ENCODE measurements around the gene RHOD.

Gene RHOD

GRCh38 chr11:67044496-67044895, 12.2 kb upstream of the RHOD start:
- no peak overlapping the region for H2BK12ac ChIP-seq (ENCODE audit: low read length)
- no peak overlapping the region for H2BK5ac ChIP-seq (ENCODE audit: low read length)
- peak overlapping the region; percentile 34 for H2AFZ ChIP-seq (ENCODE audit: low read length)
- no peak overlapping the region for H3K4me3 ChIP-seq (ENCODE audit: low read length in 2 of 2)
- H3K23ac ChIP-seq (ENCODE audit: low read depth, low read length, poor library complexity): peak overlapping the region; percentile 43
- H3K14ac ChIP-seq (ENCODE audit: low read length): peak overlapping the region; percentile 38
- H2BK120ac ChIP-seq (ENCODE audit: low read depth, low read length): peak overlapping the region; percentile 81
- no CpG with 5 or more reads among the region's 14 CpGs for WGBS, 2 donors (ENCODE audit: extremely low coverage in 2 of 2, insufficient read length in 2 of 2, insufficient replicate concordance in 1 of 2)
- peaks cover 2% of the 10 kb centered on the region for H3K79me1 ChIP-seq (ENCODE audit: low read depth, low read length)
- peak overlapping the region; percentile 57 for H3K18ac ChIP-seq (ENCODE audit: low read length)
- no peak overlapping the region for H3K4me2 ChIP-seq (ENCODE audit: insufficient read depth, low read length, poor library complexity, severe bottlenecking)
- H4K91ac ChIP-seq (ENCODE audit: low read depth, low read length, poor library complexity): no peak overlapping the region
- no peaks in the 10 kb centered on the region for H3K9me3 ChIP-seq (replicated peaks in 1 of 2; ENCODE audit: control insufficient read depth in 2 of 2, insufficient read depth in 1 of 2, low read depth in 1 of 2, low read length in 2 of 2)
- no peak for DNase-seq (ENCODE audit: low spot score)
- no peak overlapping the region for H3K9ac ChIP-seq (ENCODE audit: low read depth, low read length, poor library complexity)
- H3K4me1 ChIP-seq (ENCODE audit: control insufficient read depth in 2 of 2, insufficient read depth in 1 of 2, low read depth in 1 of 2, low read length in 2 of 2): peaks cover 0 to 10% of the 10 kb centered on the region in 2 donors
- no peak overlapping the region for H3K4ac ChIP-seq (ENCODE audit: low read length)
- H3K27ac ChIP-seq (replicated peaks; ENCODE audit: low read length): no peak overlapping the region
- peaks cover 0 to 19% (median 0%) of the 10 kb centered on the region in 3 experiments for H3K27me3 ChIP-seq (ENCODE audit: control insufficient read depth in 3 of 3, insufficient read depth in 3 of 3, low read depth in 1 of 3, low read length in 3 of 3)
- no peaks in the 10 kb centered on the region for H3K36me3 ChIP-seq (replicated peaks in 1 of 2; ENCODE audit: control insufficient read depth in 2 of 2, insufficient read depth in 2 of 2, low read length in 2 of 2)
- no peak overlapping the region for H2BK15ac ChIP-seq (ENCODE audit: low read length)
- no peak overlapping the region for H4K8ac ChIP-seq (ENCODE audit: low read depth, low read length)
- peak overlapping the region; percentile 83 for H2AK5ac ChIP-seq (ENCODE audit: low read depth, low read length)

DNA sequence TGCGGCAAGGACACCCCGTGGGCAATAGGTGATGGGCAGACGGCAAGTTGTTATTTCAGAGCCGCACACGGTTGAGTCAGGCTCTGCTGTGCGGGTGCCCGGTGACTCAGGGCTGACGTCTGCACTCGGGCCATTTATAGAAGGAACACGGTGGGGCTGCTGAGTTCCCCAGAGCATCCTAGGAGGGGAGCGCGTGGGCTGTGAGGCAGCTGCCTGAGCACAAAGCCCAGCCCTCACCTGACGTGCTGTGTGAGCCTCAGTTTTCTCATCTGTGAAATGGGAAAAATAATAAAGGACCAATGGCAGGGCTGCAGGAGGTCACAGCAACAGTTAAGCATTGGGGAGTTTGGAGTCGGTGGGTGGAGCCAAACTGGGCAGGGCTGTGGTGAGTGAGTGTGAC, 11.3 kb upstream of the RHOD start:
- Histone ChIP-seq H3K4me2 (ENCODE audit: insufficient read depth, low read length, poor library complexity, severe bottlenecking) (no peak overlapping the region), H3K27ac (replicated peaks; ENCODE audit: low read length) (no peak overlapping the region), H4K8ac (ENCODE audit: low read depth, low read length) (no peak overlapping the region), H2BK5ac (ENCODE audit: low read length) (no peak overlapping the region), H3K4me1 (ENCODE audit: control insufficient read depth in 2 of 2, insufficient read depth in 1 of 2, low read depth in 1 of 2, low read length in 2 of 2) (peaks cover 0 to 10% of the 10 kb centered on the region in 2 donors), H3K14ac (ENCODE audit: low read length) (no peak overlapping the region), H2BK15ac (ENCODE audit: low read length) (no peak overlapping the region), H4K91ac (ENCODE audit: low read depth, low read length, poor library complexity) (no peak overlapping the region), H3K4me3 (ENCODE audit: low read length in 2 of 2) (no peak overlapping the region), H3K9me3 (replicated peaks in 1 of 2; ENCODE audit: control insufficient read depth in 2 of 2, insufficient read depth in 1 of 2, low read depth in 1 of 2, low read length in 2 of 2) (no peaks in the 10 kb centered on the region), H2AFZ (ENCODE audit: low read length) (no peak overlapping the region), H2AK5ac (ENCODE audit: low read depth, low read length) (peak overlapping the region; percentile 63), H3K79me1 (ENCODE audit: low read depth, low read length) (peaks cover 2% of the 10 kb centered on the region), H3K23ac (ENCODE audit: low read depth, low read length, poor library complexity) (no peak overlapping the region), H2BK120ac (ENCODE audit: low read depth, low read length) (no peak overlapping the region), H3K18ac (ENCODE audit: low read length) (no peak overlapping the region), H3K36me3 (replicated peaks in 1 of 2; ENCODE audit: control insufficient read depth in 2 of 2, insufficient read depth in 2 of 2, low read length in 2 of 2) (no peaks in the 10 kb centered on the region), H3K27me3 (ENCODE audit: control insufficient read depth in 3 of 3, insufficient read depth in 3 of 3, low read depth in 1 of 3, low read length in 3 of 3) (peaks cover 0 to 19% (median 0%) of the 10 kb centered on the region in 3 experiments), H3K4ac (ENCODE audit: low read length) (no peak overlapping the region), H3K9ac (ENCODE audit: low read depth, low read length, poor library complexity) (peak overlapping the region; percentile 44), H2BK12ac (ENCODE audit: low read length) (no peak overlapping the region)
- no CpG with 5 or more reads among the region's 14 CpGs for WGBS, 2 donors (ENCODE audit: extremely low coverage in 2 of 2, insufficient read length in 2 of 2, insufficient replicate concordance in 1 of 2)
- DNase-seq (ENCODE audit: low spot score): no peak

GRCh38 chr11:67048515-67049130, 8.0 kb upstream of the RHOD start:
- Histone ChIP-seq H3K14ac (ENCODE audit: low read length) (peak overlapping the region; percentile 71), H3K4me3 (ENCODE audit: low read length in 2 of 2) (no peak overlapping the region), H2BK5ac (ENCODE audit: low read length) (peak overlapping the region; percentile 66), H3K36me3 (replicated peaks in 1 of 2; ENCODE audit: control insufficient read depth in 2 of 2, insufficient read depth in 2 of 2, low read length in 2 of 2) (no peaks in the 10 kb centered on the region), H3K27me3 (ENCODE audit: control insufficient read depth in 3 of 3, insufficient read depth in 3 of 3, low read depth in 1 of 3, low read length in 3 of 3) (peaks cover 0 to 6% (median 0%) of the 10 kb centered on the region in 3 experiments), H2AK5ac (ENCODE audit: low read depth, low read length) (peak overlapping the region; percentile 57), H4K91ac (ENCODE audit: low read depth, low read length, poor library complexity) (no peak overlapping the region), H2BK12ac (ENCODE audit: low read length) (peak overlapping the region; percentile 73), H3K79me1 (ENCODE audit: low read depth, low read length) (peaks cover 2% of the 10 kb centered on the region), H3K9ac (ENCODE audit: low read depth, low read length, poor library complexity) (peak overlapping the region; percentile 81), H3K9me3 (replicated peaks in 1 of 2; ENCODE audit: control insufficient read depth in 2 of 2, insufficient read depth in 1 of 2, low read depth in 1 of 2, low read length in 2 of 2) (no peaks in the 10 kb centered on the region), H3K23ac (ENCODE audit: low read depth, low read length, poor library complexity) (peak overlapping the region; percentile 43), H3K4ac (ENCODE audit: low read length) (no peak overlapping the region), H3K18ac (ENCODE audit: low read length) (peak overlapping the region; percentile 87), H2AFZ (ENCODE audit: low read length) (no peak overlapping the region), H3K4me2 (ENCODE audit: insufficient read depth, low read length, poor library complexity, severe bottlenecking) (no peak overlapping the region), H3K27ac (replicated peaks; ENCODE audit: low read length) (no peak overlapping the region), H4K8ac (ENCODE audit: low read depth, low read length) (no peak overlapping the region), H3K4me1 (ENCODE audit: control insufficient read depth in 2 of 2, insufficient read depth in 1 of 2, low read depth in 1 of 2, low read length in 2 of 2) (no peaks in the 10 kb centered on the region), H2BK120ac (ENCODE audit: low read depth, low read length) (no peak overlapping the region), H2BK15ac (ENCODE audit: low read length) (peak overlapping the region; percentile 89)
- DNase-seq (ENCODE audit: low spot score): no peak
- no CpG with 5 or more reads among the region's 22 CpGs for WGBS, 2 donors (ENCODE audit: extremely low coverage in 2 of 2, insufficient read length in 2 of 2, insufficient replicate concordance in 1 of 2)

- no peak overlapping the region for H3K9ac ChIP-seq (ENCODE audit: low read depth, low read length, poor library complexity)
- H2BK12ac ChIP-seq (ENCODE audit: low read length): no peak overlapping the region
- H2AFZ ChIP-seq (ENCODE audit: low read length): peak overlapping the region; percentile 43
- no peak overlapping the region for H4K91ac ChIP-seq (ENCODE audit: low read depth, low read length, poor library complexity)
- H2AK5ac ChIP-seq (ENCODE audit: low read depth, low read length): peak overlapping the region; percentile 24
- H3K4ac ChIP-seq (ENCODE audit: low read length): no peak overlapping the region
- DNase-seq (ENCODE audit: low spot score): no peak
- H3K27me3 ChIP-seq (ENCODE audit: control insufficient read depth in 3 of 3, insufficient read depth in 3 of 3, low read depth in 1 of 3, low read length in 3 of 3): peaks cover 0 to 9% (median 0%) of the 10 kb centered on the region in 3 experiments
- peak overlapping the region; percentile 32 for H3K18ac ChIP-seq (ENCODE audit: low read length)
- H3K4me3 ChIP-seq (ENCODE audit: low read length in 2 of 2): no peak overlapping the region
- H3K36me3 ChIP-seq (replicated peaks in 1 of 2; ENCODE audit: control insufficient read depth in 2 of 2, insufficient read depth in 2 of 2, low read length in 2 of 2): no peaks in the 10 kb centered on the region
- WGBS, 2 donors (ENCODE audit: extremely low coverage in 2 of 2, insufficient read length in 2 of 2, insufficient replicate concordance in 1 of 2): no CpG with 5 or more reads among the region's 3 CpGs
- H3K4me2 ChIP-seq (ENCODE audit: insufficient read depth, low read length, poor library complexity, severe bottlenecking): no peak overlapping the region
- no peak overlapping the region for H3K27ac ChIP-seq (replicated peaks; ENCODE audit: low read length)
- H3K23ac ChIP-seq (ENCODE audit: low read depth, low read length, poor library complexity): no peak overlapping the region
- H2BK15ac ChIP-seq (ENCODE audit: low read length): no peak overlapping the region
- H2BK5ac ChIP-seq (ENCODE audit: low read length): no peak overlapping the region
- H2BK120ac ChIP-seq (ENCODE audit: low read depth, low read length): no peak overlapping the region
- no peaks in the 10 kb centered on the region for H3K9me3 ChIP-seq (replicated peaks in 1 of 2; ENCODE audit: control insufficient read depth in 2 of 2, insufficient read depth in 1 of 2, low read depth in 1 of 2, low read length in 2 of 2)
- H4K8ac ChIP-seq (ENCODE audit: low read depth, low read length): no peak overlapping the region
- peaks cover 2% of the 10 kb centered on the region for H3K79me1 ChIP-seq (ENCODE audit: low read depth, low read length)
- H3K14ac ChIP-seq (ENCODE audit: low read length): peak overlapping the region; percentile 17
- peaks cover 0 to 1% of the 10 kb centered on the region in 2 donors for H3K4me1 ChIP-seq (ENCODE audit: control insufficient read depth in 2 of 2, insufficient read depth in 1 of 2, low read depth in 1 of 2, low read length in 2 of 2)
Observed at GRCh38 chr11:67050139-67050538, 6.5 kb upstream of the RHOD start.
